PFSK-1 (cell line): ENCODE measurements around the gene VAPA. TPM values are rescaled to one million over a fixed set of nuclear protein-coding genes. Genes with fewer than 3 reads are reported as not detected.

Experiments
- FOXP2 ChIP-seq: optimal IDR thresholded peaks from 2 replicates; pipeline ENCODE3; 2011; ENCODE audit warnings: borderline replicate concordance, control low read depth, inconsistent platforms; ENCODE audit not compliant: insufficient read depth; ENCODE audit errors: extremely low read length, extremely low read depth
- POLR2AphosphoS5 ChIP-seq: IDR thresholded peaks from 2 replicates; pipeline ENCODE4 v1.6.1; 2012; ENCODE audit warnings: low read depth, mild to moderate bottlenecking, control low read depth, low read length, moderate library complexity
- SIN3A ChIP-seq: IDR thresholded peaks from 2 replicates; pipeline ENCODE4 v1.6.1; 2012; ENCODE audit warnings: mild to moderate bottlenecking, low read length, moderate library complexity, borderline replicate concordance; ENCODE audit not compliant: insufficient read depth
- TAF1 ChIP-seq: IDR thresholded peaks from 2 replicates; pipeline ENCODE4 v1.6.1; 2012; ENCODE audit warnings: low read length, control low read depth, borderline replicate concordance; ENCODE audit not compliant: insufficient read depth
- polyA plus RNA-seq: library from polyadenylated mRNA; unstranded; fragments of >200 nt; gene quantifications from one replicate; pipeline ENCODE4 v1.2.1, GENCODE V29; 2012; ENCODE audit warnings: low read depth, missing spikeins; ENCODE audit not compliant: insufficient read length
- TF ChIP-seq, protein P1 (sequence below), 2 experiments: IDR thresholded peaks; 2 replicates each; pipeline versions ENCODE4 v1.6.1 to v1.8.0; 2011 to 2012; ENCODE audit warnings: low read depth in 2 of 2, low read length in 2 of 2, control low read depth in 1 of 2, inconsistent platforms in 1 of 2, mild to moderate bottlenecking in 1 of 2, moderate library complexity in 1 of 2; ENCODE audit not compliant: insufficient read depth in 1 of 2

Gene VAPA, protein sequence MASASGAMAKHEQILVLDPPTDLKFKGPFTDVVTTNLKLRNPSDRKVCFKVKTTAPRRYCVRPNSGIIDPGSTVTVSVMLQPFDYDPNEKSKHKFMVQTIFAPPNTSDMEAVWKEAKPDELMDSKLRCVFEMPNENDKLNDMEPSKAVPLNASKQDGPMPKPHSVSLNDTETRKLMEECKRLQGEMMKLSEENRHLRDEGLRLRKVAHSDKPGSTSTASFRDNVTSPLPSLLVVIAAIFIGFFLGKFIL
- polyA plus RNA-seq, result 245 TPM

DNA sequence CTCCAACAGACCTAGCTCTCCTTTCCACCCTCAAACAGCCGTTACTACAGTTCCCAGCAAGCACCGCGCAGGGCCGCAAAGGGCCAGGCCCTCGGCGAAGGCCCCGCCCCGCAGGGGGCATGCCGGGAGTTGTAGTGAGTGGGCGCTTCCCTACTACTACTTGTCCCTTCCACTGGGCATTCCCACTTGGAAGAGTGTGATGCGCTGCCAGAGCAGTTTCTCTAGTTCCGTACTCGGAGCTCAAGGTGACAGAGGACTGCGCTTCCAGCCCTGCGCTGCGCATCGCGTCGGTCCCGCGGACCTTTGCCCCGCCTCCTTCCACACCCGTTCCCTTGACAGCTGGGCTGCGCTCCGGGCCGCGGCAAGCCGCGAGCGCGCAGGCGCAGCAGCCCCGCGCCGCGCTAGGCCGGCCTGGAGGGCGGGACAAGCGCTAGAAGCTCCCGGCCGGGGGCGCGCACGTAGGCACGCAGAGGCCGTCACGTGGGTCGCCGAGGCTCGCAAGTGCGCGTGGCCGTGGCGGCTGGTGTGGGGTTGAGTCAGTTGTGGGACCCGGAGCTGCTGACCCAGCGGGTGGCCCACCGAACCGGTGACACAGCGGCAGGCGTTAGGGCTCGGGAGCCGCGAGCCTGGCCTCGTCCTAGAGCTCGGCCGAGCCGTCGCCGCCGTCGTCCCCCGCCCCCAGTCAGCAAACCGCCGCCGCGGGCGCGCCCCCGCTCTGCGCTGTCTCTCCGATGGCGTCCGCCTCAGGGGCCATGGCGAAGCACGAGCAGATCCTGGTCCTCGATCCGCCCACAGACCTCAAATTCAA lies at the start of gene VAPA:
TSS of gene VAPA (plus strand) at position 491 of the 808 bp plus-strand sequence. CDS start at position 732, 241 bp downstream.
- no peak; the same call in 1 of the 2 replicates for TF ChIP-seq SIN3A
- no peak for TF ChIP-seq TAF1
- TF ChIP-seq FOXP2, result peak; percentile 47
- TF ChIP-seq, protein P1, sequence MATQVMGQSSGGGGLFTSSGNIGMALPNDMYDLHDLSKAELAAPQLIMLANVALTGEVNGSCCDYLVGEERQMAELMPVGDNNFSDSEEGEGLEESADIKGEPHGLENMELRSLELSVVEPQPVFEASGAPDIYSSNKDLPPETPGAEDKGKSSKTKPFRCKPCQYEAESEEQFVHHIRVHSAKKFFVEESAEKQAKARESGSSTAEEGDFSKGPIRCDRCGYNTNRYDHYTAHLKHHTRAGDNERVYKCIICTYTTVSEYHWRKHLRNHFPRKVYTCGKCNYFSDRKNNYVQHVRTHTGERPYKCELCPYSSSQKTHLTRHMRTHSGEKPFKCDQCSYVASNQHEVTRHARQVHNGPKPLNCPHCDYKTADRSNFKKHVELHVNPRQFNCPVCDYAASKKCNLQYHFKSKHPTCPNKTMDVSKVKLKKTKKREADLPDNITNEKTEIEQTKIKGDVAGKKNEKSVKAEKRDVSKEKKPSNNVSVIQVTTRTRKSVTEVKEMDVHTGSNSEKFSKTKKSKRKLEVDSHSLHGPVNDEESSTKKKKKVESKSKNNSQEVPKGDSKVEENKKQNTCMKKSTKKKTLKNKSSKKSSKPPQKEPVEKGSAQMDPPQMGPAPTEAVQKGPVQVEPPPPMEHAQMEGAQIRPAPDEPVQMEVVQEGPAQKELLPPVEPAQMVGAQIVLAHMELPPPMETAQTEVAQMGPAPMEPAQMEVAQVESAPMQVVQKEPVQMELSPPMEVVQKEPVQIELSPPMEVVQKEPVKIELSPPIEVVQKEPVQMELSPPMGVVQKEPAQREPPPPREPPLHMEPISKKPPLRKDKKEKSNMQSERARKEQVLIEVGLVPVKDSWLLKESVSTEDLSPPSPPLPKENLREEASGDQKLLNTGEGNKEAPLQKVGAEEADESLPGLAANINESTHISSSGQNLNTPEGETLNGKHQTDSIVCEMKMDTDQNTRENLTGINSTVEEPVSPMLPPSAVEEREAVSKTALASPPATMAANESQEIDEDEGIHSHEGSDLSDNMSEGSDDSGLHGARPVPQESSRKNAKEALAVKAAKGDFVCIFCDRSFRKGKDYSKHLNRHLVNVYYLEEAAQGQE (IDR thresholded peaks at IDR 0.05; ENCODE audit: insufficient read depth in 1 of 2, low read depth in 2 of 2, low read length in 2 of 2), result no peak
- TF ChIP-seq POLR2AphosphoS5, result peak; percentile 65

DNA sequence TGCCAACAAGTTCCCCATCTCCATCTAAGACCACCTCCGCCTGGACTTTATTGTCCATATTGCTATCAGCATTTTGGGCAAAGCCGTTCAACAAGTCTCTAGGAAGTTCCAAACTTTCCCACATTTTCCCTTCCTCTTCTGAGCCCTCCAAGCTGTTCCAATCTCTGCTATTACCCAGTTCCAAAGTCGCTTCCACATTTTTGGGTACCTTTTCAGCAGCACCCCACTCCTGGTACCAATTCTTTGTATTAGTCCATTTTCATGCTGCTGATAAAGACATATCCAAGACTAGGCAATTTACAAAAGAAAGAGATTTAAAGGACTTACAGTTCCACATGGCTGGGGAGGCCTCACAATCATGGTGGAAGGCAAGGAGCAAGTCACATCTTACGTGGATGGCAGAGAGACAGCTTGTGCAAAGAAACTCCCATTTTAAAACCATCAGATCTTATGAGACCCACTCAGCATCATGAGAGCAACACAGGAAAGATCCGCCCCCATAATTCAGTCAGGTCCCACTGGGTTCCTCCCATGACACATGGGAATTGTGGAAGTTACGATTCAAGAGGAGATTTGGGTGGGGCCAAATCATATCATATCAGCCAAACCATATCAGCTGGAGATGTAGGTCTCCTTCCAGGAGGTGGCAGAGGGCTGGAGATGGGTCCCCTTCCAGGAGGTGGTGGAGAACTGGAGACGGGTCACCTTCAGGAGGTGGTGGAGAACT lies 47.9 kb upstream of the VAPA start:
- TF ChIP-seq POLR2AphosphoS5 (no peak), TAF1 (no peak), FOXP2 (no peak), SIN3A (no peak)
- TF ChIP-seq, protein P1 (IDR thresholded peaks at IDR 0.05; ENCODE audit: insufficient read depth in 1 of 2, low read depth in 2 of 2, low read length in 2 of 2), result no peak

DNA sequence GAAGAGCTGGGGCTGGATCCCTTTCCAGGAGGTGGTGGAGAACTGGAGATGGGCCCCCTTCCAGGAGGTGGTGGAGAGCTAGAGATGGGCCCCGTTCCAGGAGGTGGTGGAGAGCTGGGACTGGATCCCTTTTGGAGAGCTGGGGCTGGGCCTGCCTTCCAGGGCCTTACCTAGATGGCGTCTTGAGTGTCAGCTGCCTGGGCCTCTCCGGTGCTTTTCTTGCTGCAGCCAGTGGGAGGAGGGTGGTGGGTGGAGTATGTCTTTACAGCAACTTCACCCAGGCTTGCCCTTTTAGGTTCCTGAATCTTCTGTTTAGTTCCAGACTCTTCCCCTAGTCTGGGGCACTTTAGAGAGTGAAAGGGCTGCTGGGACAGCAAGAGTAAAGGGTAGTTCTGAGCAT lies 47.2 kb upstream of the VAPA start:
- TF ChIP-seq FOXP2 (no peak), TAF1 (no peak), POLR2AphosphoS5 (no peak), SIN3A (no peak)
- TF ChIP-seq, protein P1 (IDR thresholded peaks at IDR 0.05; ENCODE audit: insufficient read depth in 1 of 2, low read depth in 2 of 2, low read length in 2 of 2), result no peak

DNA sequence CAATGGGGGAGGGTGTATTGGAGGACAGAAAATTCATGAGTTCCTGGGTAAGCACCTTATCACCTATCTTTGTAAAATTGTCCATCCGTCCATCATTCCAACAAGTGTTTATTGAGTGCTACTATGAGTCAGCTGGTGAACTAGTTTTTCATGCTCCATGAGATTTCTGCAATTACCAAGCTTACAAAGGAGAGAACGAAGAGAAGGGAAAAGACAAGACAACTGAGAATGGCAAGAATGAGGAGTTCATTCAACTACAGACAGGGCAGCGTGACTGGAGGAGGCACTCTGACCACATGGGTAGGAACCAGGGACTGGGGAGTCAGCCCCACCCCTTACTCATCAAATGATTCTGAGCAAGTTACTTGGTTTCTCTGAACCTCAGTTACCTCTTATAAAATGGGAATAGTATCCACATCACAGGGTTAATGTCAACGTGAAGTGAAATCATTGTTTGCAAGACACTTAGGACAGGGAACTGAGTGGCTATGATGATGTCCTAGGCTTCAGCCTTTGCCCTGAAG lies 46.7 kb upstream of the VAPA start:
- no peak for TF ChIP-seq FOXP2
- no peak for TF ChIP-seq POLR2AphosphoS5
- no peak for TF ChIP-seq SIN3A
- TF ChIP-seq, protein P1 (IDR thresholded peaks at IDR 0.05; ENCODE audit: insufficient read depth in 1 of 2, low read depth in 2 of 2, low read length in 2 of 2), result no peak
- no peak for TF ChIP-seq TAF1
